ENCODE measurements around the gene MRPS2. TPM values are rescaled to one million over a fixed set of nuclear protein-coding genes. Genes with fewer than 3 reads are reported as not detected.

Gene MRPS2
- total RNA-seq, 1 donor from 2014 or later, result 38.4 TPM

- H3K4me3 Mint-ChIP-seq, result no peak overlapping the region
- TF ChIP-seq, protein P1, sequence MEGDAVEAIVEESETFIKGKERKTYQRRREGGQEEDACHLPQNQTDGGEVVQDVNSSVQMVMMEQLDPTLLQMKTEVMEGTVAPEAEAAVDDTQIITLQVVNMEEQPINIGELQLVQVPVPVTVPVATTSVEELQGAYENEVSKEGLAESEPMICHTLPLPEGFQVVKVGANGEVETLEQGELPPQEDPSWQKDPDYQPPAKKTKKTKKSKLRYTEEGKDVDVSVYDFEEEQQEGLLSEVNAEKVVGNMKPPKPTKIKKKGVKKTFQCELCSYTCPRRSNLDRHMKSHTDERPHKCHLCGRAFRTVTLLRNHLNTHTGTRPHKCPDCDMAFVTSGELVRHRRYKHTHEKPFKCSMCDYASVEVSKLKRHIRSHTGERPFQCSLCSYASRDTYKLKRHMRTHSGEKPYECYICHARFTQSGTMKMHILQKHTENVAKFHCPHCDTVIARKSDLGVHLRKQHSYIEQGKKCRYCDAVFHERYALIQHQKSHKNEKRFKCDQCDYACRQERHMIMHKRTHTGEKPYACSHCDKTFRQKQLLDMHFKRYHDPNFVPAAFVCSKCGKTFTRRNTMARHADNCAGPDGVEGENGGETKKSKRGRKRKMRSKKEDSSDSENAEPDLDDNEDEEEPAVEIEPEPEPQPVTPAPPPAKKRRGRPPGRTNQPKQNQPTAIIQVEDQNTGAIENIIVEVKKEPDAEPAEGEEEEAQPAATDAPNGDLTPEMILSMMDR (IDR thresholded peaks at IDR 0.05; ENCODE audit: unreplicated experiment), result no peak
- no peaks in the 10 kb centered on the region for H3K27me3 Mint-ChIP-seq (ENCODE audit: low read depth)
- H3K9me3 Mint-ChIP-seq, result no peaks in the 10 kb centered on the region
- H3K27ac Mint-ChIP-seq, result no peak overlapping the region
- H3K4me1 Mint-ChIP-seq, result peaks cover 17% of the 10 kb centered on the region
- DNase-seq (ENCODE audit: low spot score in 2 of 2, unreplicated experiment in 2 of 2), result no peak
- no peaks in the 10 kb centered on the region for H3K36me3 Mint-ChIP-seq
Measured at GRCh38 chr9:135473972-135474543, 26.4 kb upstream of the MRPS2 start.

GRCh38 chr9:135474915-135475314 lies 25.6 kb upstream of the MRPS2 start:
- Mint-ChIP-seq H3K4me1 (peaks cover 12% of the 10 kb centered on the region), H3K4me3 (no peak overlapping the region), H3K27me3 (ENCODE audit: low read depth) (no peaks in the 10 kb centered on the region), H3K27ac (no peak overlapping the region), H3K36me3 (no peaks in the 10 kb centered on the region), H3K9me3 (no peaks in the 10 kb centered on the region)
- TF ChIP-seq, protein P1 (IDR thresholded peaks at IDR 0.05; ENCODE audit: unreplicated experiment), result peak; percentile 44
- DNase-seq (ENCODE audit: low spot score in 2 of 2, unreplicated experiment in 2 of 2), result peak in 1 of 2 experiments; percentile 54

DNA sequence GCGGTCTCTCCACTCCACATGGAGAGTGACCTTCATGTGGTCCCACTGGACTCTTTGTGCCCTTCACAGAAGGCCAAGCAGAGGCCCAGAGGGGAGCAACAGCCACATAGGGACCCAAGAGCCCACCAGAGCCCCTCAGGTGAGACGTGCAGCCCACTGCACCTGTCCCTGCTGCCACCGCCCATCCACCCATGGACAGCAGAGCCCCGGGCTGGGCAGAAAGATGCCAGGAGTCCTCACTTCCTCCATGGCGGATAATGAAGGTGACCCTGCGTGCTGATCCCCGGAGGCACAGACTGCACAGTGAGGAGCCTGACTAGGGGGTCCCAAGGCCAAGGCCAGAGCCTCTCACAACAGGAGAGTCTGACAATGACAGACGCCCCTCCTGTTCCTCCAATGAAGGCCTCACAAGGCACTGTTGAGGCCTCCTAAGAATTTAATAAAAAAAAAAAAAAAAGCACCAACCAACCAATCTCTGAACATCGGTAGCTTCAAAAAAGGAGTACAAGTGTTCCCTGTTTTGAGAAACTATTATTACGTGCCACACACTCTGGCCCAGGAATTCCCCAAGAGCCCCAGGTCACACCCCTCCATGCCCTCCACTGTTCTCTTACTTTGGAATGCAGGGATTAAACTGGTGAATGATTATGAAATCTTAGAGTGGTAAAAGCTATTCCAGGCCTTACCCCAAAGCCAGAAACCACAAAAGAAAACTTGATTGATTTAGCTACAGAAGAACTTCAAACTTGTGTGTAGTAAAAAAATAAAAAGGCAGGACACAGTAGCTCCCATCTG lies 23.7 kb upstream of the MRPS2 start:
- TF ChIP-seq, protein P1 (IDR thresholded peaks at IDR 0.05; ENCODE audit: unreplicated experiment), result no peak
- Mint-ChIP-seq H3K9me3 (no peaks in the 10 kb centered on the region), H3K4me3 (no peak overlapping the region), H3K27me3 (ENCODE audit: low read depth) (no peaks in the 10 kb centered on the region), H3K4me1 (peaks cover 10% of the 10 kb centered on the region), H3K36me3 (no peaks in the 10 kb centered on the region), H3K27ac (no peak overlapping the region)
- no peak for DNase-seq (ENCODE audit: low spot score in 2 of 2, unreplicated experiment in 2 of 2)

GRCh38 chr9:135478191-135478590 lies 22.3 kb upstream of the MRPS2 start:
- peaks cover 10% of the 10 kb centered on the region for H3K4me1 Mint-ChIP-seq
- H3K27me3 Mint-ChIP-seq (ENCODE audit: low read depth), result no peaks in the 10 kb centered on the region
- TF ChIP-seq, protein P1 (IDR thresholded peaks at IDR 0.05; ENCODE audit: unreplicated experiment), result no peak
- peak overlapping the region; percentile 93 for H3K4me3 Mint-ChIP-seq
- H3K36me3 Mint-ChIP-seq, result peaks cover 3% of the 10 kb centered on the region
- H3K27ac Mint-ChIP-seq, result peak overlapping the region; percentile 88
- no peak for DNase-seq (ENCODE audit: low spot score in 2 of 2, unreplicated experiment in 2 of 2)
- no peaks in the 10 kb centered on the region for H3K9me3 Mint-ChIP-seq

- H3K4me3 Mint-ChIP-seq, result peak overlapping the region; percentile 93
- H3K36me3 Mint-ChIP-seq, result peaks cover 3% of the 10 kb centered on the region
- TF ChIP-seq, protein P1 (IDR thresholded peaks at IDR 0.05; ENCODE audit: unreplicated experiment), result no peak
- H3K9me3 Mint-ChIP-seq, result no peaks in the 10 kb centered on the region
- no peak for DNase-seq (ENCODE audit: low spot score in 2 of 2, unreplicated experiment in 2 of 2)
- H3K27me3 Mint-ChIP-seq (ENCODE audit: low read depth), result no peaks in the 10 kb centered on the region
- peak overlapping the region; percentile 88 for H3K27ac Mint-ChIP-seq
- peaks cover 10% of the 10 kb centered on the region for H3K4me1 Mint-ChIP-seq
Measured at GRCh38 chr9:135478829-135479468, 21.5 kb upstream of the MRPS2 start.

Data from mesothelial cell of epicardium (in vitro differentiated cells).